Measurements from ENCODE around the gene DAB2IP.

DNA sequence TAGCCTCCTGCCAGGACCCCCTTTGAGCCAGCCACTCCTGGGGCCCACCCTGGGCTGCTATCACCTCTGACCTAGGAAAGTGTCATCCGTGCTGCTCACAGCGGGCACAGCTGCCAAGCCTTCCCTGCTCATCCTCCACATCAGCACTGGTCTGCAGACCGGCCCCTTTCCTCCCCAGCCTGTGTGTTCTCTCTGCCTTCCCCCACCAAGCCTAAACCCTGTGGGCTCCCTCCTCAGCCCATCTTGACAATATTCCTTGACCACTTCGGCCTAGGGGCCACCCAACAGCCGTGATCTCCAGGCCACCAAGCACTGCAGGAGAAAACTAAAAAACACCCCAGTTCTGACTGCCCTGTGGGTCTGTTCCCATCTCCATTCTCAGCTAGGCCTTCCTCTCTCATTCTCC lies 135.1 kb downstream of the DAB2IP start:
- TF ChIP-seq, protein P1, sequence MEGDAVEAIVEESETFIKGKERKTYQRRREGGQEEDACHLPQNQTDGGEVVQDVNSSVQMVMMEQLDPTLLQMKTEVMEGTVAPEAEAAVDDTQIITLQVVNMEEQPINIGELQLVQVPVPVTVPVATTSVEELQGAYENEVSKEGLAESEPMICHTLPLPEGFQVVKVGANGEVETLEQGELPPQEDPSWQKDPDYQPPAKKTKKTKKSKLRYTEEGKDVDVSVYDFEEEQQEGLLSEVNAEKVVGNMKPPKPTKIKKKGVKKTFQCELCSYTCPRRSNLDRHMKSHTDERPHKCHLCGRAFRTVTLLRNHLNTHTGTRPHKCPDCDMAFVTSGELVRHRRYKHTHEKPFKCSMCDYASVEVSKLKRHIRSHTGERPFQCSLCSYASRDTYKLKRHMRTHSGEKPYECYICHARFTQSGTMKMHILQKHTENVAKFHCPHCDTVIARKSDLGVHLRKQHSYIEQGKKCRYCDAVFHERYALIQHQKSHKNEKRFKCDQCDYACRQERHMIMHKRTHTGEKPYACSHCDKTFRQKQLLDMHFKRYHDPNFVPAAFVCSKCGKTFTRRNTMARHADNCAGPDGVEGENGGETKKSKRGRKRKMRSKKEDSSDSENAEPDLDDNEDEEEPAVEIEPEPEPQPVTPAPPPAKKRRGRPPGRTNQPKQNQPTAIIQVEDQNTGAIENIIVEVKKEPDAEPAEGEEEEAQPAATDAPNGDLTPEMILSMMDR (conservative IDR thresholded peaks at IDR 0.05): no peak
- no peak for TF ChIP-seq ZFX (IDR thresholded peaks at IDR 0.05)
